ENCODE results near the gene LEO1.

DNA sequence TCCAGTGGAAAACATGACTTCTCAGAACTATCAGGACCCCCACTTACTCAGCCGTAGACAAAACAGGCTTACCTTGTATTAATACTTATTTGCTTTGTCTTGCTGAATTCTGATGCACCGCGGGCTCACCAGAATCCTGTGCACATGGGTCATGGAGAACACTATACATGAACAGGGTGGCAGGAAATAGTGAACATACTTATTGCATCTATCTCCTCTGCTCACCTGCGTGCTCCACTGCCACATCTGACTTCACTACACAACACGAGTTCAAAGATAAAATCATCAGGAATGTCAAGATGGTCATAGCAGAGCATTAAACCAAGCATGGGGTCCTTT is 36.8 kb upstream of the LEO1 start:
- TF ChIP-seq, protein P1, sequence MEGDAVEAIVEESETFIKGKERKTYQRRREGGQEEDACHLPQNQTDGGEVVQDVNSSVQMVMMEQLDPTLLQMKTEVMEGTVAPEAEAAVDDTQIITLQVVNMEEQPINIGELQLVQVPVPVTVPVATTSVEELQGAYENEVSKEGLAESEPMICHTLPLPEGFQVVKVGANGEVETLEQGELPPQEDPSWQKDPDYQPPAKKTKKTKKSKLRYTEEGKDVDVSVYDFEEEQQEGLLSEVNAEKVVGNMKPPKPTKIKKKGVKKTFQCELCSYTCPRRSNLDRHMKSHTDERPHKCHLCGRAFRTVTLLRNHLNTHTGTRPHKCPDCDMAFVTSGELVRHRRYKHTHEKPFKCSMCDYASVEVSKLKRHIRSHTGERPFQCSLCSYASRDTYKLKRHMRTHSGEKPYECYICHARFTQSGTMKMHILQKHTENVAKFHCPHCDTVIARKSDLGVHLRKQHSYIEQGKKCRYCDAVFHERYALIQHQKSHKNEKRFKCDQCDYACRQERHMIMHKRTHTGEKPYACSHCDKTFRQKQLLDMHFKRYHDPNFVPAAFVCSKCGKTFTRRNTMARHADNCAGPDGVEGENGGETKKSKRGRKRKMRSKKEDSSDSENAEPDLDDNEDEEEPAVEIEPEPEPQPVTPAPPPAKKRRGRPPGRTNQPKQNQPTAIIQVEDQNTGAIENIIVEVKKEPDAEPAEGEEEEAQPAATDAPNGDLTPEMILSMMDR (IDR thresholded peaks at IDR 0.05 in 4 of 5, conservative IDR thresholded peaks at IDR 0.05 in 1 of 5), result no peak
- TF ChIP-seq POLR2A (IDR thresholded peaks at IDR 0.05), result no peak

Data from gastrocnemius medialis (tissue), 4 donors.